CD4-positive, alpha-beta T cell (primary cell): ENCODE measurements around the gene PITX1. TPM values are rescaled to one million over a fixed set of nuclear protein-coding genes. Genes with fewer than 3 reads are reported as not detected.

ENCODE experiments used
- ATAC-seq: fragments of 200-7000 bp; cut with Tn5 transposase; one replicate; pipeline ENCODE4 v1.10.0; 2022; ENCODE audit warnings: mild to moderate bottlenecking; ENCODE audit not compliant: poor library complexity
- CTCF ChIA-PET: fragments of 350-600 bp; sonication (Branson Sonifier 250); formaldehyde crosslinking; loops from one replicate; lab custom pipeline; 2021; ENCODE audit warnings: antibody characterized with exemption, inconsistent platforms; lab: Charles Lee
- POLR2A ChIA-PET: fragments of 350-600 bp; sonication (Branson Sonifier 250); formaldehyde crosslinking; loops from one replicate; lab custom pipeline; 2021; ENCODE audit warnings: antibody characterized with exemption, inconsistent platforms; lab: Charles Lee
- DNase-seq, 14 experiments: peaks; one replicate each; pipeline ENCODE4 v3.0.0-alpha.2; 2013 to 2020; ENCODE audit warnings: mixed read lengths in 2 of 14
- H3K27ac ChIP-seq, 2 donors: one replicate each; pipeline versions ENCODE4 v1.5.1 to v1.7.0; 2013; ENCODE audit warnings: low read length in 2 of 2, low read depth in 1 of 2, mild to moderate bottlenecking in 1 of 2
- H3K27me3 ChIP-seq, 2 experiments: 1 replicate in 1 of 2; 2 replicates in 1 of 2; pipeline versions ENCODE4 v1.6.1 to v1.7.0; 2013; ENCODE audit warnings: low read length in 2 of 2, control low read depth in 1 of 2, mild to moderate bottlenecking in 1 of 2, moderate library complexity in 1 of 2; ENCODE audit not compliant: insufficient read depth in 2 of 2, control insufficient read depth in 1 of 2
- H3K36me3 ChIP-seq: one replicate; pipeline ENCODE4 v1.6.1; 2013; ENCODE audit warnings: low read length, control low read depth; ENCODE audit not compliant: insufficient read depth
- H3K4me1 ChIP-seq: one replicate; pipeline ENCODE4 v1.6.1; 2013; ENCODE audit warnings: low read length, control low read depth; ENCODE audit not compliant: insufficient read depth
- H3K4me3 ChIP-seq: one replicate; pipeline ENCODE4 v1.5.1; 2013; ENCODE audit warnings: mild to moderate bottlenecking, low read length, moderate library complexity
- H3K9me3 ChIP-seq, 2 experiments: 1 replicate in 1 of 2; 2 replicates in 1 of 2; pipeline versions ENCODE4 v1.6.1 to v1.7.0; 2013; ENCODE audit warnings: low read length in 2 of 2, mild to moderate bottlenecking in 2 of 2, control low read depth in 1 of 2, moderate library complexity in 1 of 2; ENCODE audit not compliant: control insufficient read depth in 1 of 2, insufficient read depth in 1 of 2
- H3K27ac Mint-ChIP-seq: one replicate; pipeline ENCODE4 v1.8.0; 2020; ENCODE audit warnings: mixed read lengths
- H3K27me3 Mint-ChIP-seq: one replicate; pipeline ENCODE4 v1.8.0; 2021; ENCODE audit warnings: mixed read lengths
- H3K36me3 Mint-ChIP-seq: one replicate; pipeline ENCODE4 v1.8.0; 2021; ENCODE audit warnings: low read depth, mixed read lengths
- H3K4me1 Mint-ChIP-seq: one replicate; pipeline ENCODE4 v1.8.0; 2021; ENCODE audit warnings: low read depth, mixed read lengths
- H3K4me3 Mint-ChIP-seq: one replicate; pipeline ENCODE4 v1.8.0; 2020; ENCODE audit warnings: mild to moderate bottlenecking, mixed read lengths
- H3K9me3 Mint-ChIP-seq: one replicate; pipeline ENCODE4 v1.8.0; 2020; ENCODE audit warnings: mixed read lengths
- CTCF ChIP-seq: fragments of 200-600 bp; IDR thresholded peaks from one replicate; pipeline ENCODE4 v1.8.0; 2022; ENCODE audit warnings: antibody characterized with exemption, mild to moderate bottlenecking
- intact Hi-C, 2 experiments: fragments of 100-400 bp; cut with DNase I in 1 of 2; cut with micrococcal nuclease in 1 of 2; formaldehyde crosslinking; loops; one replicate each; pipeline versions ENCODE4 v1.15.1 to v1.9.0; 2023 to 2025; cut with DNase I, micrococcal nuclease
- total RNA-seq, 174 experiments: library from RNA in 2 of 174; stranded (reverse) in 2 of 174; gene quantifications; one replicate each; pipeline ENCODE4 v1.2.3 and lab custom pipeline; 2021 to 2026

The PITX1 gene
- total RNA-seq, 2 experiments from 2014 or later: not detected

- POLR2A ChIA-PET: no interaction called here
- Mint-ChIP-seq H3K27ac (no peak overlapping the region), H3K4me1 (no peaks in the 10 kb centered on the region), H3K4me3 (no peak overlapping the region), H3K36me3 (no peaks in the 10 kb centered on the region), H3K27me3 (peaks cover 89% of the 10 kb centered on the region), H3K9me3 (no peaks in the 10 kb centered on the region)
- CTCF ChIA-PET: no interaction called here
- H3K27ac ChIP-seq: no peak overlapping the region
- no peaks in the 10 kb centered on the region for H3K4me1 ChIP-seq
- intact Hi-C loops: no loop called here
- H3K27me3 ChIP-seq: peaks cover 2 to 56% of the 10 kb centered on the region in 2 experiments
- H3K4me3 ChIP-seq: no peak overlapping the region
- H3K36me3 ChIP-seq: no peaks in the 10 kb centered on the region
- TF ChIP-seq CTCF: no peak
- no peak for ATAC-seq
- no peaks in the 10 kb centered on the region for H3K9me3 ChIP-seq
- no peak for DNase-seq
Measured at GRCh38 chr5:135051872-135052271, 17.8 kb upstream of the PITX1 start.

GRCh38 chr5:135051399-135051798 lies 17.4 kb upstream of the PITX1 start:
- Mint-ChIP-seq H3K27ac (no peak overlapping the region), H3K4me1 (no peaks in the 10 kb centered on the region), H3K36me3 (no peaks in the 10 kb centered on the region), H3K4me3 (no peak overlapping the region), H3K27me3 (peaks cover 89% of the 10 kb centered on the region), H3K9me3 (no peaks in the 10 kb centered on the region)
- Histone ChIP-seq H3K27me3 (peaks cover 2 to 56% of the 10 kb centered on the region in 2 experiments), H3K9me3 (no peaks in the 10 kb centered on the region), H3K4me3 (no peak overlapping the region), H3K36me3 (no peaks in the 10 kb centered on the region), H3K27ac (no peak overlapping the region), H3K4me1 (no peaks in the 10 kb centered on the region)
- DNase-seq: no peak
- no peak for ATAC-seq
- no peak for TF ChIP-seq CTCF
- POLR2A ChIA-PET: no interaction called here
- intact Hi-C loops: no loop called here
- CTCF ChIA-PET: no interaction called here

GRCh38 chr5:135050244-135050767 lies 16.3 kb upstream of the PITX1 start:
- peaks cover 3 to 65% of the 10 kb centered on the region in 2 experiments for H3K27me3 ChIP-seq
- Mint-ChIP-seq H3K4me1 (no peaks in the 10 kb centered on the region), H3K27ac (no peak overlapping the region), H3K9me3 (no peaks in the 10 kb centered on the region), H3K27me3 (peaks cover 82% of the 10 kb centered on the region), H3K36me3 (no peaks in the 10 kb centered on the region), H3K4me3 (no peak overlapping the region)
- intact Hi-C loops: no loop called here
- no peaks in the 10 kb centered on the region for H3K4me1 ChIP-seq
- H3K27ac ChIP-seq: no peak overlapping the region
- DNase-seq: no peak
- CTCF ChIA-PET: no interaction called here
- TF ChIP-seq CTCF: no peak
- no peak for ATAC-seq
- H3K9me3 ChIP-seq: no peaks in the 10 kb centered on the region
- H3K4me3 ChIP-seq: no peak overlapping the region
- no peaks in the 10 kb centered on the region for H3K36me3 ChIP-seq
- POLR2A ChIA-PET: no interaction called here
